ENCODE data around the gene CACNA1C.

The CACNA1C gene

DNA sequence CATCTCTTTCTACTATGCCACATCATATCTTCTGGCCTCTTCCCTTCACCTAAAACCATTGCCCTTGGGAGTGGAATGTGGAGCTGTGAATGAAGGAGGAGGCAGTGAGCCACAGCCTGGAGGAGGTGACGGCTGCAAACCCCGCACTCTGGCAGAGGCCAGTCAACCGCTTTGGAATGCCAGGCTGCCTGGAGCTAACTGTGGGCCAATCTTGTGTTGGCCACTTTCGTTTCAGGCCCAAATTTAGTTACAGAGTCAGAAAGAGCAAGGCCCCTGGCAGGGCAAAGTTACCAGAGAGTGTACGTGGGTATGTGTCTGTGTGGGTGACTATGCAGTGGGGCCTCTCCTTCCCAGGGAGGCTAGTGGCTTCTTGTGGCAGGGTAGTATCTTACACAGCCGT is 40.1 kb downstream of the CACNA1C start:
- in situ Hi-C loops (cut with MboI; ENCODE audit: low sequenced_read_pairs, unreplicated experiment), result no loop called here
- DNase-seq (ENCODE audit: low spot score), result no peak

DNA sequence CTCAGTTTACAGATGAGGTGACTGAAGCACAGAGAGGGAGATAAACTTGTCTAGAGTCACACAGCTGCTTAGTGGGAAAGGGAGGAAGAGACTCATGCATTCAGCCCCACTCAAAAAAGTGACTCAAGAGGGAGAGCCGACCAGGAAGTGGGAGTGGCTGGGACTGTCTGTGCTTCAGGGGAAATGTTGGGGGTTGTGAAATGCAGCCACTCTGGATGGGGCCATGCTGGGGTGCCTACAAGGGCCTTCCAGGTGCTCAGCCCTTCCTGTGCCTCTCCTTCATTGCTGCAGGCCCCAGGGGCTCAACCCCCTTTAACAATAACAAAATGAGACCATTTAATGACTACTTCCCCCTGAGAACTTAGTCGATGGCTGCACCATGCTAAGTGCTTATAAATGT is 41.8 kb downstream of the CACNA1C start:
- TF ChIP-seq, protein P1, sequence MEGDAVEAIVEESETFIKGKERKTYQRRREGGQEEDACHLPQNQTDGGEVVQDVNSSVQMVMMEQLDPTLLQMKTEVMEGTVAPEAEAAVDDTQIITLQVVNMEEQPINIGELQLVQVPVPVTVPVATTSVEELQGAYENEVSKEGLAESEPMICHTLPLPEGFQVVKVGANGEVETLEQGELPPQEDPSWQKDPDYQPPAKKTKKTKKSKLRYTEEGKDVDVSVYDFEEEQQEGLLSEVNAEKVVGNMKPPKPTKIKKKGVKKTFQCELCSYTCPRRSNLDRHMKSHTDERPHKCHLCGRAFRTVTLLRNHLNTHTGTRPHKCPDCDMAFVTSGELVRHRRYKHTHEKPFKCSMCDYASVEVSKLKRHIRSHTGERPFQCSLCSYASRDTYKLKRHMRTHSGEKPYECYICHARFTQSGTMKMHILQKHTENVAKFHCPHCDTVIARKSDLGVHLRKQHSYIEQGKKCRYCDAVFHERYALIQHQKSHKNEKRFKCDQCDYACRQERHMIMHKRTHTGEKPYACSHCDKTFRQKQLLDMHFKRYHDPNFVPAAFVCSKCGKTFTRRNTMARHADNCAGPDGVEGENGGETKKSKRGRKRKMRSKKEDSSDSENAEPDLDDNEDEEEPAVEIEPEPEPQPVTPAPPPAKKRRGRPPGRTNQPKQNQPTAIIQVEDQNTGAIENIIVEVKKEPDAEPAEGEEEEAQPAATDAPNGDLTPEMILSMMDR (IDR thresholded peaks at IDR 0.05; ENCODE audit: borderline replicate concordance, control extremely low read depth, extremely low read depth, insufficient read depth, missing control alignments), result no peak
- in situ Hi-C loops (cut with MboI; ENCODE audit: low sequenced_read_pairs, unreplicated experiment), result no loop called here
- no peak for DNase-seq (ENCODE audit: low spot score)

More for the DNA sequence above, 40.1 kb downstream of the CACNA1C start:
- TF ChIP-seq, protein P1 (IDR thresholded peaks at IDR 0.05; ENCODE audit: borderline replicate concordance, control extremely low read depth, extremely low read depth, insufficient read depth, missing control alignments), result no peak

DNA sequence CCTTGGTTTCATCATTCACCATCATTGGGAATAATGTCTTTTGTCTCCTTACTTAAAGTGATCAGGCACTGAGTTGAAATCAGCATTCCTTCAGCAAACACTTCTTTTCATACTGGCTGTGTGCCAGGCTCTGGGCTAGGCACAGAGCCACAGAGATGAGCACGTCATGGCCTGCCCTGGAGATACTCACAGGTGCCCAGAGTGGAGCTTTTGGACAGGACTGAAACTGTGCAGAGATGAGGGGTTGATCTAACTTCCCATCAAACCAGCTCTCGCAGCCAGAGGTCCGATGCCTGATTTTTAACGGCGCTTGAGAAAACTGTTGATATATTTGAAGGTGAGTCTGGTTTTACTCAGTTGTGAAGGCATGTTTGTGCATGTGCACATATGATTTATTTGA is 43.1 kb downstream of the CACNA1C start:
- no peak for DNase-seq (ENCODE audit: low spot score)
- in situ Hi-C loops (cut with MboI; ENCODE audit: low sequenced_read_pairs, unreplicated experiment), result no loop called here
- TF ChIP-seq, protein P1 (IDR thresholded peaks at IDR 0.05; ENCODE audit: borderline replicate concordance, control extremely low read depth, extremely low read depth, insufficient read depth, missing control alignments), result no peak

DNA sequence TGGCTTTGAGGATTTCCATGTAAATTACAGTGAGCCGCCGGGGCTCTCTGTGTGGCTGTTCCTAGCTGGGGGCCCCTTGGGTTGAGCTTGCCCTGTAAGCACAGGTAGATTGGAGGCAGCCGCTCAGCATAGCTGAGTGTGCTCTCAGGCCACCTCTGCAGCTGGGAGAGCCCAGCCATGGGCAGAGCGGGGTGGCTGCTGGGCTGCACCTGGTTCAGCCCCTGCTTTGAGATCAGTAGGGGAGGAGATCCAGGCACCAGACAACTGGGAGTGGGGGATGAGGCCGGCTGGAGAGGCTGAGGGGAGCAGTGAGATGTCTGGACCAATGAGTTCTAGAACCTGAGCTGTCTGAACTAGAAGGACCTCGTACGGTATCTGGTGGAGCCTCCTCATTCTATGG is 44.8 kb downstream of the CACNA1C start:
- TF ChIP-seq, protein P1 (IDR thresholded peaks at IDR 0.05; ENCODE audit: borderline replicate concordance, control extremely low read depth, extremely low read depth, insufficient read depth, missing control alignments), result no peak
- in situ Hi-C loops (cut with MboI; ENCODE audit: low sequenced_read_pairs, unreplicated experiment), result no loop called here
- no peak for DNase-seq (ENCODE audit: low spot score)

DNA sequence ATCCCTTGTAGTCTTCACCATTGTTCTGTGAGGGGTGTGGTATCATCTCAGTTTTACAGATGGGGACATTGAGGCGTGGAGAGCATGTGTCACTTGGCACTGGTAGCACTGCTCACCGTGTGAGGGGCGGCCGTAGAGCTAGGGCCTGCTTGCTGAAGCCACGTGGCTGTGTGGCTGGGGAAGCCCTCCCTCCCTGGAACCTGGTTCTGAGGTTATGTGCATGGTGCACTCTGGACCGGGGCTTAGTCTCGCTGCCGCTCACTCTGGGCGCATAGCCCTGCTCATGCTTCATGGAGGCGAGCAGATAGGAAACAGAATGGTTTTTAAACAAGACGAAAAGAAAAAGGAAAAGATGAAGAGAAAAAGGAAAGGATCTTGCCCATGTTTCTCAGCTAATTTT is 46.1 kb downstream of the CACNA1C start:
- in situ Hi-C loops (cut with MboI; ENCODE audit: low sequenced_read_pairs, unreplicated experiment), result no loop called here
- DNase-seq (ENCODE audit: low spot score), result no peak
- TF ChIP-seq, protein P1 (IDR thresholded peaks at IDR 0.05; ENCODE audit: borderline replicate concordance, control extremely low read depth, extremely low read depth, insufficient read depth, missing control alignments), result no peak

DNA sequence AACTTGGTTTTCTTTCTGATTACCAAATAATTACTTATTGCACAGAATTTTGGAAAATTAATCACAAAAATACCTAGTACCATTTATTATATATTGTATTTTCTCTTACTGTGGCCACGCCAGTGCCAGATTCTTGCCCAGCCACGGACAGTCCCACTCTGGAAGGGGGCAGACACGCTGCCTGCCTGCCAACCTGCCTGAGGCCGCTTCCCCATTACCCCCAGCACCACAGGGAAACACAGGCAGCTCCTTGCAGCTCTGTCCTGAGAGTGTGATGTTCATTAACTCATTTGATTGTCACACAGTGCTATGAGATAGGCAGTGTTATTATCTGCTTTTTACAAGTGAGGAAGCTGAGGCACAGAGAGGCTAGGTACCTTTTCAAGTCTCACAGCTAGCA is 46.8 kb downstream of the CACNA1C start:
- DNase-seq (ENCODE audit: low spot score), result no peak
- TF ChIP-seq, protein P1 (IDR thresholded peaks at IDR 0.05; ENCODE audit: borderline replicate concordance, control extremely low read depth, extremely low read depth, insufficient read depth, missing control alignments), result no peak
- in situ Hi-C loops (cut with MboI; ENCODE audit: low sequenced_read_pairs, unreplicated experiment), result no loop called here

GRCh38 chr12:2101359-2101758 is 48.6 kb downstream of the CACNA1C start:
- TF ChIP-seq, protein P1 (IDR thresholded peaks at IDR 0.05; ENCODE audit: borderline replicate concordance, control extremely low read depth, extremely low read depth, insufficient read depth, missing control alignments), result no peak
- DNase-seq (ENCODE audit: low spot score), result no peak
- in situ Hi-C loops (cut with MboI; ENCODE audit: low sequenced_read_pairs, unreplicated experiment), result no loop called here
